BE2C (cell line): ENCODE measurements around the gene SVBP.

Experiments used
- DNase-seq: peaks from one replicate; pipeline ENCODE4 v3.0.0-alpha.2; 2020
- H3K27me3 ChIP-seq: fragments of 250-450 bp; sonication (Bioruptor Pico); 2 replicates; pipeline ENCODE4 v1.5.1; 2020; ENCODE audit warnings: mild to moderate bottlenecking
- H3K36me3 ChIP-seq: fragments of 250-450 bp; sonication (Bioruptor Pico); 2 replicates; pipeline ENCODE4 v1.5.1; 2020; ENCODE audit warnings: mild to moderate bottlenecking
- H3K4me1 ChIP-seq: fragments of 250-450 bp; sonication (Bioruptor Pico); 2 replicates; pipeline ENCODE4 v1.5.1; 2020
- H3K4me3 ChIP-seq: 2 replicates; pipeline ENCODE4 v1.5.1; 2011; ENCODE audit warnings: low read depth, low read length
- H3K9me3 ChIP-seq: fragments of 250-450 bp; sonication (Bioruptor Pico); 2 replicates; pipeline ENCODE4 v1.5.1; 2020
- TF ChIP-seq, protein P1 (sequence below): IDR thresholded peaks from 2 replicates; pipeline ENCODE4 v1.5.1; 2012; ENCODE audit warnings: mild to moderate bottlenecking, low read depth, low read length

Gene SVBP

GRCh38 chr1:42847721-42848460, 30.7 kb upstream of the SVBP start:
- peak overlapping the region; percentile 84 for H3K4me3 ChIP-seq
- H3K27me3 ChIP-seq: no peaks in the 10 kb centered on the region
- no peaks in the 10 kb centered on the region for H3K9me3 ChIP-seq
- no peaks in the 10 kb centered on the region for H3K4me1 ChIP-seq
- TF ChIP-seq, protein P1, sequence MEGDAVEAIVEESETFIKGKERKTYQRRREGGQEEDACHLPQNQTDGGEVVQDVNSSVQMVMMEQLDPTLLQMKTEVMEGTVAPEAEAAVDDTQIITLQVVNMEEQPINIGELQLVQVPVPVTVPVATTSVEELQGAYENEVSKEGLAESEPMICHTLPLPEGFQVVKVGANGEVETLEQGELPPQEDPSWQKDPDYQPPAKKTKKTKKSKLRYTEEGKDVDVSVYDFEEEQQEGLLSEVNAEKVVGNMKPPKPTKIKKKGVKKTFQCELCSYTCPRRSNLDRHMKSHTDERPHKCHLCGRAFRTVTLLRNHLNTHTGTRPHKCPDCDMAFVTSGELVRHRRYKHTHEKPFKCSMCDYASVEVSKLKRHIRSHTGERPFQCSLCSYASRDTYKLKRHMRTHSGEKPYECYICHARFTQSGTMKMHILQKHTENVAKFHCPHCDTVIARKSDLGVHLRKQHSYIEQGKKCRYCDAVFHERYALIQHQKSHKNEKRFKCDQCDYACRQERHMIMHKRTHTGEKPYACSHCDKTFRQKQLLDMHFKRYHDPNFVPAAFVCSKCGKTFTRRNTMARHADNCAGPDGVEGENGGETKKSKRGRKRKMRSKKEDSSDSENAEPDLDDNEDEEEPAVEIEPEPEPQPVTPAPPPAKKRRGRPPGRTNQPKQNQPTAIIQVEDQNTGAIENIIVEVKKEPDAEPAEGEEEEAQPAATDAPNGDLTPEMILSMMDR: no peak
- DNase-seq: no peak
- no peaks in the 10 kb centered on the region; the same call in 1 of the 2 replicates for H3K36me3 ChIP-seq

GRCh38 chr1:42847111-42847595, 30.0 kb upstream of the SVBP start:
- Histone ChIP-seq H3K36me3 (no peaks in the 10 kb centered on the region; the same call in 1 of the 2 replicates), H3K4me1 (no peaks in the 10 kb centered on the region), H3K27me3 (no peaks in the 10 kb centered on the region), H3K4me3 (peak overlapping the region; percentile 84), H3K9me3 (no peaks in the 10 kb centered on the region)
- DNase-seq: no peak
- TF ChIP-seq, protein P1: no peak

- Histone ChIP-seq H3K4me3 (peak within 1 kb of the TSS; percentile 84), H3K36me3 (no peaks in the 10 kb centered on the region; the same call in 1 of the 2 replicates), H3K9me3 (no peaks in the 10 kb centered on the region), H3K4me1 (no peaks in the 10 kb centered on the region), H3K27me3 (no peaks in the 10 kb centered on the region)
- TF ChIP-seq, protein P1: peak; percentile 38
- peak; percentile 85 for DNase-seq
Observed at GRCh38 chr1:42846257-42847110, 29.3 kb upstream of the SVBP start, which contains the start of gene ZNF691. Gene ZNF691, plus strand, starts transcription at chr1:42846613. Its CDS starts 3,046 bp downstream, at chr1:42849659.

GRCh38 chr1:42845866-42846256, 28.7 kb upstream of the SVBP start:
- no peaks in the 10 kb centered on the region for H3K9me3 ChIP-seq
- peak overlapping the region; percentile 84 for H3K4me3 ChIP-seq
- DNase-seq: no peak
- TF ChIP-seq, protein P1: no peak
- H3K27me3 ChIP-seq: no peaks in the 10 kb centered on the region
- no peaks in the 10 kb centered on the region for H3K4me1 ChIP-seq
- H3K36me3 ChIP-seq: no peaks in the 10 kb centered on the region; the same call in 1 of the 2 replicates

GRCh38 chr1:42845193-42845592, 28.0 kb upstream of the SVBP start:
- H3K36me3 ChIP-seq: no peaks in the 10 kb centered on the region
- TF ChIP-seq, protein P1: no peak
- no peaks in the 10 kb centered on the region for H3K4me1 ChIP-seq
- no peaks in the 10 kb centered on the region for H3K27me3 ChIP-seq
- DNase-seq: no peak
- peak overlapping the region; percentile 84; the same call in 1 of the 2 replicates for H3K4me3 ChIP-seq
- H3K9me3 ChIP-seq: no peaks in the 10 kb centered on the region
